Kidney (tissue), 11 donors: ENCODE results near the gene CR2. TPM values are rescaled to one million over a fixed set of nuclear protein-coding genes. Genes with fewer than 3 reads are reported as not detected.
"Not testable (repeated sequence)": the region's sequence is repeated elsewhere in the genome, so short reads cannot be mapped to it uniquely, and the experiment has no call there.

ENCODE experiments used
- DNase-seq, 5 donors: peaks; one replicate each; pipeline ENCODE4 v3.0.0-alpha.2; 2013 to 2020
- FAIRE-seq: peaks from 2 replicates; lab custom pipeline; 2012; peaks lifted over from hg19 to GRCh38; lab: Jason Lieb, UNC
- H3K27ac ChIP-seq, 2 donors: one replicate each; pipeline ENCODE4 v1.7.0; 2013; ENCODE audit warnings: low read depth in 2 of 2, low read length in 2 of 2, inconsistent platforms in 1 of 2
- H3K27me3 ChIP-seq: one replicate; pipeline ENCODE4 v1.7.1; 2013; ENCODE audit warnings: low read length, inconsistent platforms; ENCODE audit not compliant: control insufficient read depth, insufficient read depth
- H3K36me3 ChIP-seq, 3 donors: one replicate each; pipeline versions ENCODE4 v1.7.0 to v1.7.1; 2013; ENCODE audit warnings: low read length in 3 of 3, control low read depth in 1 of 3, inconsistent platforms in 1 of 3; ENCODE audit not compliant: insufficient read depth in 3 of 3, control insufficient read depth in 2 of 3
- H3K4me1 ChIP-seq, 3 donors: one replicate each; pipeline versions ENCODE4 v1.7.0 to v1.7.1; 2013; ENCODE audit warnings: low read length in 3 of 3, inconsistent platforms in 1 of 3, low read depth in 1 of 3; ENCODE audit not compliant: control insufficient read depth in 2 of 3, insufficient read depth in 2 of 3
- H3K4me3 ChIP-seq, 3 donors: one replicate each; pipeline versions ENCODE4 v1.7.0 to v1.8.1; 2013; ENCODE audit warnings: low read length in 3 of 3, control low read depth in 1 of 3, inconsistent platforms in 1 of 3
- H3K9ac ChIP-seq, 3 donors: one replicate each; pipeline versions ENCODE4 v1.7.0 to v1.7.1; 2013; ENCODE audit warnings: low read length in 3 of 3, control low read depth in 1 of 3, inconsistent platforms in 1 of 3
- H3K9me3 ChIP-seq, 3 donors: one replicate each; pipeline versions ENCODE4 v1.7.0 to v1.7.1; 2013; ENCODE audit warnings: low read length in 3 of 3, control low read depth in 1 of 3, inconsistent platforms in 1 of 3; ENCODE audit not compliant: control insufficient read depth in 2 of 3, insufficient read depth in 1 of 3
- intact Hi-C: fragments of 100-400 bp; cut with DNase I; formaldehyde crosslinking; loops from one replicate; pipeline ENCODE4 v1.11.1; 2022
- polyA plus RNA-seq: library from polyadenylated mRNA; stranded (reverse); fragments of 350-450 nt; fragmentation: Illumina TruSeq; extraction: RNeasy Lipid Tissue Mini Kit (QIAGEN cat#74804); gene quantifications from one replicate; pipeline ENCODE4 v1.2.3, GENCODE V29; 2014; ENCODE audit warnings: low read depth, low replicate concordance; ENCODE audit not compliant: insufficient read depth
- total RNA-seq: library from RNA; stranded (reverse); fragmentation: NEBNext Ultra II Directional; extraction: Animal tissue kit (Norgen Biotek cat#: 25700); gene quantifications from one replicate; pipeline ENCODE4 v1.2.1, GENCODE V29; 2021
- donor health status: control.
- donor health status: control.
- donor health status: DM: yes; HTN: yes; CAD: no.
- donor health status: Normal renal cell carcinoma (clear cell type).

CR2 gene
- total and polyA plus RNA-seq, 2 donors from 2014 or later: 0.28 to 0.98 TPM

DNA sequence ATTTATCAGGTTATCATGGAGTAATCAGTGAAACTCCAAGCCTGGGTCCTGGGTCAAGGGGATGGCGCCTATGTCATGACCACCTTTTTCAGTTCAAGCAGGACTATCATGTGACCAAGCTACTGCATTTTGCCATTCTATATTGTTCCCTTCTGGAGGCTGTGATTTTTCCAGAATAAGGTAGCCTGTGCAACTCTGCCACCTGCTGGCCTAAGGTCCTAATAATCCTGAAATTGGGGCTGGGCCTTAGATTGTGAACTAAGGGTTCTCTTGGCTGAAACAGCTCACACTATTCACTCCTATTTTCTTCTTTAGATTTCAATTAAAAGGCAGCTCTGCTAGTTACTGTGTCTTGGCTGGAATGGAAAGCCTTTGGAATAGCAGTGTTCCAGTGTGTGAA lies 74.3 kb downstream of the CR2 start:
- intact Hi-C loops, H3K4me3 ChIP-seq, H3K4me1 ChIP-seq, H3K36me3 ChIP-seq, FAIRE-seq, H3K27me3 ChIP-seq, DNase-seq, H3K9me3 ChIP-seq, H3K27ac ChIP-seq, H3K9ac ChIP-seq: not testable (repeated sequence)

DNA sequence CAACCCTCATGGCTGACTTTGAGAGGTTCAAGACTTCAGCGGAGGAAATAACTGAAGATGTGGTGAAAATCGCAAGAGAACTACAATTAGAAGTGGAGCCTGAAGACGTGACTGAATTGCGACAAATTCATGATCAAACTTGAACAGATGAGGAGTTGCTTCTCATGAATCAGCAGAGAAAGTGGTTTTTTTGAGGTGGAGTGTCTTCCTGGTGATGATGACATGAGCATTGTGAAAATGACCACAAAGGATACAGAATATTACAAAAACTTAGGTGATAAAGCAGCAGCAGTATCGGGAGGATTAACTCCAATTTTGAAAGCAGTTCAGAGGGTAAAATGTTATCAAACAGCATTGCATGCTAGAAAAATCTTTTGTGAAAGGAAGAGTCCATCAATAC lies 82.1 kb downstream of the CR2 start:
- H3K36me3 ChIP-seq, H3K27me3 ChIP-seq, FAIRE-seq, H3K27ac ChIP-seq, DNase-seq, intact Hi-C loops, H3K9me3 ChIP-seq, H3K4me3 ChIP-seq, H3K4me1 ChIP-seq, H3K9ac ChIP-seq: not testable (repeated sequence)

Other genes starting within 250 kb of the CR2 start
- 69.5 TPM for gene CD55, start 132.7 kb upstream of the CR2 start, total RNA-seq
- 28.8 TPM for gene CD55, start 132.7 kb upstream of the CR2 start, polyA plus RNA-seq
- gene CR1, start 41.8 kb downstream of the CR2 start, total RNA-seq: 12.2 TPM
- gene CR1, start 41.8 kb downstream of the CR2 start, polyA plus RNA-seq: 2.6 TPM
- 0.44 TPM for gene CR1L, start 190.8 kb downstream of the CR2 start, total RNA-seq
- gene CR1L, start 190.8 kb downstream of the CR2 start, polyA plus RNA-seq: 1.4 TPM